Kidney (tissue), 14 donors: ENCODE measurements around the gene ADTRP. TPM values are rescaled to one million over a fixed set of nuclear protein-coding genes. Genes with fewer than 3 reads are reported as not detected.
"Not testable (repeated sequence)": the region's sequence is repeated elsewhere in the genome, so short reads cannot be mapped to it uniquely, and the experiment has no call there.

Experiments used
- DNase-seq, 5 donors: peaks; one replicate each; pipeline ENCODE4 v3.0.0-alpha.2; 2013 to 2020
- FAIRE-seq: peaks from 2 replicates; lab custom pipeline; 2012; peaks lifted over from hg19 to GRCh38; lab: Jason Lieb, UNC
- H3K27ac ChIP-seq, 2 donors: one replicate each; pipeline ENCODE4 v1.7.0; 2013; ENCODE audit warnings: low read depth in 2 of 2, low read length in 2 of 2, inconsistent platforms in 1 of 2
- H3K27me3 ChIP-seq: one replicate; pipeline ENCODE4 v1.7.1; 2013; ENCODE audit warnings: low read length, inconsistent platforms; ENCODE audit not compliant: control insufficient read depth, insufficient read depth
- H3K36me3 ChIP-seq, 3 donors: one replicate each; pipeline versions ENCODE4 v1.7.0 to v1.7.1; 2013; ENCODE audit warnings: low read length in 3 of 3, control low read depth in 1 of 3, inconsistent platforms in 1 of 3; ENCODE audit not compliant: insufficient read depth in 3 of 3, control insufficient read depth in 2 of 3
- H3K4me1 ChIP-seq, 3 donors: one replicate each; pipeline versions ENCODE4 v1.7.0 to v1.7.1; 2013; ENCODE audit warnings: low read length in 3 of 3, inconsistent platforms in 1 of 3, low read depth in 1 of 3; ENCODE audit not compliant: control insufficient read depth in 2 of 3, insufficient read depth in 2 of 3
- H3K4me3 ChIP-seq, 3 donors: one replicate each; pipeline versions ENCODE4 v1.7.0 to v1.8.1; 2013; ENCODE audit warnings: low read length in 3 of 3, control low read depth in 1 of 3, inconsistent platforms in 1 of 3
- H3K9ac ChIP-seq, 3 donors: one replicate each; pipeline versions ENCODE4 v1.7.0 to v1.7.1; 2013; ENCODE audit warnings: low read length in 3 of 3, control low read depth in 1 of 3, inconsistent platforms in 1 of 3
- H3K9me3 ChIP-seq, 3 donors: one replicate each; pipeline versions ENCODE4 v1.7.0 to v1.7.1; 2013; ENCODE audit warnings: low read length in 3 of 3, control low read depth in 1 of 3, inconsistent platforms in 1 of 3; ENCODE audit not compliant: control insufficient read depth in 2 of 3, insufficient read depth in 1 of 3
- intact Hi-C: fragments of 100-400 bp; cut with DNase I; formaldehyde crosslinking; loops from one replicate; pipeline ENCODE4 v1.11.1; 2022
- polyA plus RNA-seq: library from polyadenylated mRNA; stranded (reverse); fragments of 350-450 nt; fragmentation: Illumina TruSeq; extraction: RNeasy Lipid Tissue Mini Kit (QIAGEN cat#74804); gene quantifications from one replicate; pipeline ENCODE4 v1.2.3, GENCODE V29; 2014; ENCODE audit warnings: low read depth, low replicate concordance; ENCODE audit not compliant: insufficient read depth
- total RNA-seq: library from RNA; stranded (reverse); fragmentation: NEBNext Ultra II Directional; extraction: Animal tissue kit (Norgen Biotek cat#: 25700); gene quantifications from one replicate; pipeline ENCODE4 v1.2.1, GENCODE V29; 2021
- TF ChIP-seq, protein P1 (sequence below): IDR thresholded peaks from 3 replicates; pipeline ENCODE4 v1.5.1; 2012; ENCODE audit warnings: mild to moderate bottlenecking, moderate library complexity, borderline replicate concordance; ENCODE audit not compliant: insufficient read depth; ENCODE audit errors: extremely low read depth
- donor health status: control.
- donor health status: control.
- donor health status: control.
- donor health status: control.
- donor health status: control.
- donor health status: DM: yes; HTN: yes; CAD: no.
- donor health status: Normal renal cell carcinoma (clear cell type).

The ADTRP gene
- total and polyA plus RNA-seq, 2 donors from 2014 or later: 2.7 to 5.9 TPM

DNA sequence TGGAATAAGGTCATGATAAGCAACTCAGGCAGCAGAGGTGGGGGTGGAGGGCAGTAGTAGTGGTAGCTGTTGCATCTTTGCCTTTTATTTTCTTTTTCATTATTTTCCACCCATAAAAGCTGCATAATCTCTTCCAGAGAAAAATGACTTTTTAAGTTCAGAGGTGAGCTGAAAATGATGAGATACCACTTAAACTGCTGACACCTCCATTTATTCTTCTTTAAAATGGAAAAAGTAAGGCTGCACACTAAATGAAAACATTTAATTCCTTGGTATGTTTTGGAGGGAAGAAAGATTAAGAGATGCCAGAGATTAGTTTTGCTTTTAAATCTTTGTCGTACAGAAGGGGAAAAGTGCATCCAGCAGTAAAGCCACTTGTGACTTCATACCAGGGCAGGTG, 97.2 kb downstream of the ADTRP start:
- Histone ChIP-seq H3K9me3 (no peaks in the 10 kb centered on the region), H3K4me3 (no peak overlapping the region), H3K36me3 (no peaks in the 10 kb centered on the region), H3K9ac (no peak overlapping the region), H3K4me1 (no peaks in the 10 kb centered on the region), H3K27ac (no peak overlapping the region), H3K27me3 (no peaks in the 10 kb centered on the region)
- DNase-seq (no peak), FAIRE-seq (no peak)
- intact Hi-C loops: no loop called here
- TF ChIP-seq, protein P1, sequence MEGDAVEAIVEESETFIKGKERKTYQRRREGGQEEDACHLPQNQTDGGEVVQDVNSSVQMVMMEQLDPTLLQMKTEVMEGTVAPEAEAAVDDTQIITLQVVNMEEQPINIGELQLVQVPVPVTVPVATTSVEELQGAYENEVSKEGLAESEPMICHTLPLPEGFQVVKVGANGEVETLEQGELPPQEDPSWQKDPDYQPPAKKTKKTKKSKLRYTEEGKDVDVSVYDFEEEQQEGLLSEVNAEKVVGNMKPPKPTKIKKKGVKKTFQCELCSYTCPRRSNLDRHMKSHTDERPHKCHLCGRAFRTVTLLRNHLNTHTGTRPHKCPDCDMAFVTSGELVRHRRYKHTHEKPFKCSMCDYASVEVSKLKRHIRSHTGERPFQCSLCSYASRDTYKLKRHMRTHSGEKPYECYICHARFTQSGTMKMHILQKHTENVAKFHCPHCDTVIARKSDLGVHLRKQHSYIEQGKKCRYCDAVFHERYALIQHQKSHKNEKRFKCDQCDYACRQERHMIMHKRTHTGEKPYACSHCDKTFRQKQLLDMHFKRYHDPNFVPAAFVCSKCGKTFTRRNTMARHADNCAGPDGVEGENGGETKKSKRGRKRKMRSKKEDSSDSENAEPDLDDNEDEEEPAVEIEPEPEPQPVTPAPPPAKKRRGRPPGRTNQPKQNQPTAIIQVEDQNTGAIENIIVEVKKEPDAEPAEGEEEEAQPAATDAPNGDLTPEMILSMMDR: no peak

DNA sequence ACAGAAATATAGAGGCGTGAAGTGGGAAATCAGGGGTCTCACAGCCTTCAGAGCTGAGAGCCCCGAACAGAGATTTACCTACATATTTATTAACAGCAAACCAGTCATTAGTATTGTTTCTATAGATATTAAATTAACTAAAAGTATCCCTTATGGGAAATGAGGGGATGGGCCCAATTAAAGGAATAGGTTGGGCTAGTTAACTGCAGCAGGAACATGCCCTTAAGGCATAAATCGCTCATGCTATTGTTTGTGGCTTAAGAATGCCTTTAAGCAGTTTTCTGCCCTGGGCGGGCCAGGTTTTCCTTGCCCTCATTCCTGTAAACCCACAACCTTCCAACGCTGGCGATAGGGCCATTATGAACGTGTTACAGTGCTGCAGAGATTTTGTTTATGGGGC, 98.1 kb downstream of the ADTRP start:
- intact Hi-C loops, H3K9ac ChIP-seq, H3K36me3 ChIP-seq, FAIRE-seq, DNase-seq, H3K27ac ChIP-seq, H3K4me1 ChIP-seq, H3K4me3 ChIP-seq, H3K9me3 ChIP-seq, H3K27me3 ChIP-seq: not testable (repeated sequence)

DNA sequence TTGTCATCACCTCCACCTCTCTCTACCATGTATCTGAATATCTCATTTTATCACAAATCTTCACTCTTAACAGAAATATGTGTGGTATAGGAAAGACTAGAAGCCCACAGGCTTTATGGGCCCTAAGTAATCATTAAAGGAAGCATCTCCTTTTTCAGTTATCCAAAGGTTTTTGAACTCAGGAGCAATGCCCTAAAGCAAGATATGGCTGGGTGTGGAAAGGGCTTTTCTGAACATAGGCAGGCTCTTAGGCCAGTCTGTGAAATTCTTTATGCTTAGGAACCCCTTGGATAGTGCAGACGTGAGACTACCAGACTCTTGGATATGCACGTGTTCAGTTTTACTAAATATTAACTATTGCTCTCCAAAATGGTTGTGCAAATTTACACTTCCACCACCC, 99.5 kb downstream of the ADTRP start:
- Histone ChIP-seq H3K36me3 (no peaks in the 10 kb centered on the region), H3K27me3 (no peaks in the 10 kb centered on the region), H3K9me3 (no peaks in the 10 kb centered on the region), H3K4me3 (no peak overlapping the region), H3K9ac (no peak overlapping the region), H3K4me1 (no peaks in the 10 kb centered on the region), H3K27ac (no peak overlapping the region)
- no peak for DNase-seq
- intact Hi-C loops: no loop called here
- FAIRE-seq: no peak
- TF ChIP-seq, protein P1: no peak

DNA sequence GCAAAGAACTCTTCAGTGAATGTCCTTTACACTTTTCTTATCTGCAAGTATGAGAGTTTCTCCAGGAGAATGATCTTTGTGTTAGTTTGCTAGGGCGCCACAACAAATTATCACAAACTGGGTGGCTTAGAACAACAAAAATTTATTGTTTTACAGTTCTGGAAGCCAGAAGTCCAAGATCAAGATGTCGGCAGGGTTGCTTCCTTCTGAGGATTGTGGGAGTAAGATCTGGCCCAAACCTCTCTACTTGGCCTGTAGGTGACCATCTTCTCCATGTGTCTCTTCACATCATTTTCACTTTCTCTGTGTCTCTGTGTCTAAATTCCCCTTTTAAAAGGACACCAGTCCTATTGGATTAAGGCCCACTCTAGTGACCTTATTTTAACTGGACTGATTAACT, 103.0 kb downstream of the ADTRP start:
- TF ChIP-seq, protein P1: no peak
- FAIRE-seq: no peak
- no peaks in the 10 kb centered on the region for H3K36me3 ChIP-seq

More for the DNA sequence above, 103.0 kb downstream of the ADTRP start:
- no peak for DNase-seq
- no peak overlapping the region for H3K9ac ChIP-seq
- no peaks in the 10 kb centered on the region for H3K4me1 ChIP-seq
- no peak overlapping the region for H3K27ac ChIP-seq
- peaks cover 0 to 4% (median 0%) of the 10 kb centered on the region in 3 donors for H3K9me3 ChIP-seq
- no peaks in the 10 kb centered on the region for H3K27me3 ChIP-seq
- H3K4me3 ChIP-seq: no peak overlapping the region
- intact Hi-C loops: no loop called here
